GM12873 (cell line): Measurements from ENCODE around the gene GLT1D1.
A peak's percentile ranks its signal among the peaks of the same experiment; 100 is the strongest.

Source experiments
- TF ChIP-seq, protein P1 (sequence below): IDR thresholded peaks from 2 replicates; pipeline ENCODE4 v1.5.1; 2012; ENCODE audit warnings: low read depth, mild to moderate bottlenecking, moderate library complexity, low read length, control low read depth; ENCODE audit not compliant: insufficient read depth; ENCODE audit errors: missing control alignments

GLT1D1 gene

DNA sequence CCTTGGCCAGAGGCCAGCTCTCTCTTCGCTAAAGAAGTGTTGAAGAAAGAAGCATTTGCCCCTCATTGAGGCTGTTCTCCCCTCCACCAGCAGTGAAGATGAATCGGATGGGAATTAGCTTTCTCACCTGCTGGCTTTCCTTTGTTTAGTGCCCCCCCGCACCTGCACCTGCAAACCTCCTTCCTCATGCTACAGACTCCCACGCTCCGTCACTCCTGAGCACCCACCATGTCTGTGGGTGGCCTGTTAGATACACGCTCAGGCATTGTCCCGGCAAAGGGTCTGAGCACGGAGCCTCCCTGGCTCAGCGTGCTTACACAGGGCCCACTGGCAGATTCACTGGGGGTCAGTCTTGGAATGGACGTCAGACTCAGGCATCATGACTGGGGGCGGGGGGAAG is 121.6 kb downstream of the GLT1D1 start:
- TF ChIP-seq, protein P1, sequence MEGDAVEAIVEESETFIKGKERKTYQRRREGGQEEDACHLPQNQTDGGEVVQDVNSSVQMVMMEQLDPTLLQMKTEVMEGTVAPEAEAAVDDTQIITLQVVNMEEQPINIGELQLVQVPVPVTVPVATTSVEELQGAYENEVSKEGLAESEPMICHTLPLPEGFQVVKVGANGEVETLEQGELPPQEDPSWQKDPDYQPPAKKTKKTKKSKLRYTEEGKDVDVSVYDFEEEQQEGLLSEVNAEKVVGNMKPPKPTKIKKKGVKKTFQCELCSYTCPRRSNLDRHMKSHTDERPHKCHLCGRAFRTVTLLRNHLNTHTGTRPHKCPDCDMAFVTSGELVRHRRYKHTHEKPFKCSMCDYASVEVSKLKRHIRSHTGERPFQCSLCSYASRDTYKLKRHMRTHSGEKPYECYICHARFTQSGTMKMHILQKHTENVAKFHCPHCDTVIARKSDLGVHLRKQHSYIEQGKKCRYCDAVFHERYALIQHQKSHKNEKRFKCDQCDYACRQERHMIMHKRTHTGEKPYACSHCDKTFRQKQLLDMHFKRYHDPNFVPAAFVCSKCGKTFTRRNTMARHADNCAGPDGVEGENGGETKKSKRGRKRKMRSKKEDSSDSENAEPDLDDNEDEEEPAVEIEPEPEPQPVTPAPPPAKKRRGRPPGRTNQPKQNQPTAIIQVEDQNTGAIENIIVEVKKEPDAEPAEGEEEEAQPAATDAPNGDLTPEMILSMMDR = no peak

GRCh38 chr12:128976120-128976738 is 123.0 kb downstream of the GLT1D1 start:
- TF ChIP-seq, protein P1 = peak; percentile 43

GRCh38 chr12:128977441-128977840 is 124.2 kb downstream of the GLT1D1 start:
- TF ChIP-seq, protein P1 = no peak

DNA sequence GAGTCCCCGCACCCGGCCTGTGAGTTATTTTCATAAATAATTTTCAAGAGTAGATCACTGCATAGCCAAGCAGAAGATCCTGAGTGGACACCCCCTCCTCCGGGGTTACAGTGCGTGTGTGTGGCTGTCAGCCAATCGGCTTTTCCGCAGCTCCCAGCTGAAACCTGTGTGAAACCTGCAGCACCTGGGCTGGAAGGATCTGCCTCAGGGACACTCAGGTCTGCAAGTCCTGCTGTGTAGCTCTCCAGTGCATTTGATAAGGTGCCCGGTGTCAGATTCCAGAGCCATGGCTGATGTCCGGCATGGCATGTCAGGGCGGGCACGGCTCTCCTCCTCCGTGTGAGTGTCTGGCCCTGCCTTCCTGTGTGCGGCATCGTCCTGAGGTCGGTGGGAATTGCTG is 124.8 kb downstream of the GLT1D1 start:
- TF ChIP-seq, protein P1 = no peak

DNA sequence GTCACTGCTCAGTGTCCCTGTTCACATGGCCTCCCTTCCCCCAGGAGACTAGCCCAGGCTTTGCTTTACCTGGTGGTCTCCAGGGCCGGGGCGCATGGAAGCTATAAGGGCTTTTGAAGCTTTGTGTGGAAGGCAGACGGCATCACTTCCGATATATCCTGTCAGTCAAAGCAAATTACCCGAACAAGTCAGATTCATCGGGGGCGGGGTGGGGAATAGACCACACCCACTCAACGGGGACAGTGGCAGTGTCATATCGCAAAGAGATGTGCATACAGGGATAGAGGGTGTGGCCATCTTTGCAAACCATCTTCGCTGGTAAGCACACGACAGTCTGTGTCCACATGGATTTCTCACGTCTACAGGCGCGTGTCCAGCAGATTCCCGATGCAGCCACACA is 127.3 kb downstream of the GLT1D1 start:
- TF ChIP-seq, protein P1 = no peak

DNA sequence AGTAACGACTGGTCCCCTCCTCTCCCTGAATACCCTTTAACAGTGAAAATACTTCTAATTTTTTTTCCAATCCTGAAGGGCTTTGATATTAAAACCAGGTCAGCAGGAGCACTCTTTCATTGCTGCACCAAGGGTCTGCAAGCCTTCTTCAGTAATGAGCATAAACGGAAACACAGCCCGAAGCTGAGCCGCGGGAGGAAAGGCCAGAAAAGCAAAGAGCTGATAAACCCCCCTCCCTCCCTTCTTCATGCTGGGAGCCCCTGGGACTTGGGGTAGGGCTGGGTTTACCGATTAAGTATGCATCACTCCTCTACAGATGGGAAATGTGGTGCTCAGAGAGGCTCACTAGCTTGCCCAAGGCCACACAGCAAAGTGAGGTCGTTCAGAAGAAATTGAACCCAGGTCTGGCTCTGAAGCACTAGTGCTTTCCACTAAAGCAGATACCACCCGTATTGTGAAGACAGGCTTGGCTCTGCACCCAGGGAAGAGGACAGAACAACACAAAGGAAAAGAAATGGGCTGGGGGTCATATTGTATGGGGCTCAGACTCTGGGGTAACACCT is 128.8 kb downstream of the GLT1D1 start:
- TF ChIP-seq, protein P1 = no peak

DNA sequence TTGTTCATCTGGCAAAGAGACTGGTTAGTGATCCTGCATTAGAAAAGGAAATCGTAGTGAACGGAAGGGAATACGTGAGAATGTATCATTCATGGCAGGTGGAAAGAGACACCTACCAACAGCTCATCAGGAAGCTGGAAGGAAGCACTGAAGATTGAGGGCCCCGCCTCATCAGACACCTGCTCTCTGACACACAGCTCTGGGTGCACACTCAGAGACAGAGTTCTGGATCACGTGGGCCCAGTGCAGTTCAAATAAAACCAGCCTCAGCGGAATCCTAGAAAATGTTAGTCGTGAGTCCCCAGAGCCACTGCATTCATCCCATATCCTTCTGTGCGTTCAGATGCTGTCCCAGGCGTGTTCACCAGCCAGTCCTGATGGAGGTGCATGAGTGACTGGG is 129.7 kb downstream of the GLT1D1 start:
- TF ChIP-seq, protein P1 = no peak
